Naive thymus-derived CD8-positive, alpha-beta T cell (primary cell): Measurements from ENCODE around the gene GREB1. TPM values are rescaled to one million over a fixed set of nuclear protein-coding genes. Genes with fewer than 3 reads are reported as not detected.

Experiments
- ATAC-seq, 2 donors: fragments of 150-1000 bp; cut with Tn5 transposase in 1 of 2; sonication (Bioruptor Pico), chemical (Tn5 transposase) in 1 of 2; 1 replicate in 1 of 2; 2 replicates in 1 of 2; pipeline ENCODE4 v1.10.0; 2021; ENCODE audit warnings: mild to moderate bottlenecking in 2 of 2, moderate library complexity in 2 of 2
- POLR2A ChIA-PET: fragments of 350-600 bp; sonication (Branson Sonifier 250); formaldehyde crosslinking; loops from one replicate; lab custom pipeline; 2021; ENCODE audit warnings: antibody characterized with exemption; lab: Charles Lee
- DNase-seq, 10 donors: peaks; one replicate each; pipeline versions ENCODE4 v3.0.0 to v3.0.0-alpha.2; 2020 to 2022
- H3K27ac Mint-ChIP-seq, 10 donors: one replicate each; pipeline ENCODE4 v1.8.0; 2020 to 2022; ENCODE audit warnings: mild to moderate bottlenecking in 10 of 10, mixed read lengths in 10 of 10, moderate library complexity in 4 of 10, inconsistent platforms in 1 of 10
- H3K27me3 Mint-ChIP-seq, 5 donors: one replicate each; pipeline ENCODE4 v1.8.0; 2021 to 2022; ENCODE audit warnings: mixed read lengths in 5 of 5
- H3K36me3 Mint-ChIP-seq, 3 donors: one replicate each; pipeline ENCODE4 v1.8.0; 2020 to 2022; ENCODE audit warnings: mixed read lengths in 3 of 3, mild to moderate bottlenecking in 2 of 3, inconsistent platforms in 1 of 3
- H3K4me1 Mint-ChIP-seq, 4 donors: one replicate each; pipeline ENCODE4 v1.8.0; 2021 to 2022; ENCODE audit warnings: mixed read lengths in 4 of 4
- H3K4me3 Mint-ChIP-seq, 10 donors: one replicate each; pipeline ENCODE4 v1.8.0; 2020 to 2022; ENCODE audit warnings: mild to moderate bottlenecking in 10 of 10, mixed read lengths in 10 of 10, moderate library complexity in 6 of 10, inconsistent platforms in 1 of 10
- H3K9me3 Mint-ChIP-seq, 9 donors: one replicate each; pipeline ENCODE4 v1.8.0; 2020 to 2022; ENCODE audit warnings: mixed read lengths in 9 of 9, mild to moderate bottlenecking in 3 of 9, inconsistent platforms in 1 of 9, moderate library complexity in 1 of 9
- polyA plus RNA-seq, 3 donors: library from polyadenylated mRNA; unstranded; fragments of 300-500 nt; fragmentation: Illumina TruSeq; gene quantifications; one replicate each; pipeline ENCODE4 v1.2.3, GENCODE V29; 2021
- total RNA-seq, 8 experiments: library from RNA in 2 of 8; stranded (reverse) in 2 of 8; gene quantifications; one replicate each; pipeline ENCODE4 v1.2.3 and lab custom pipeline; 2021 to 2026

GREB1 gene
- total and polyA plus RNA-seq, 5 experiments from 2014 or later: 0.05 to 1.1 (median 0.41) TPM

DNA sequence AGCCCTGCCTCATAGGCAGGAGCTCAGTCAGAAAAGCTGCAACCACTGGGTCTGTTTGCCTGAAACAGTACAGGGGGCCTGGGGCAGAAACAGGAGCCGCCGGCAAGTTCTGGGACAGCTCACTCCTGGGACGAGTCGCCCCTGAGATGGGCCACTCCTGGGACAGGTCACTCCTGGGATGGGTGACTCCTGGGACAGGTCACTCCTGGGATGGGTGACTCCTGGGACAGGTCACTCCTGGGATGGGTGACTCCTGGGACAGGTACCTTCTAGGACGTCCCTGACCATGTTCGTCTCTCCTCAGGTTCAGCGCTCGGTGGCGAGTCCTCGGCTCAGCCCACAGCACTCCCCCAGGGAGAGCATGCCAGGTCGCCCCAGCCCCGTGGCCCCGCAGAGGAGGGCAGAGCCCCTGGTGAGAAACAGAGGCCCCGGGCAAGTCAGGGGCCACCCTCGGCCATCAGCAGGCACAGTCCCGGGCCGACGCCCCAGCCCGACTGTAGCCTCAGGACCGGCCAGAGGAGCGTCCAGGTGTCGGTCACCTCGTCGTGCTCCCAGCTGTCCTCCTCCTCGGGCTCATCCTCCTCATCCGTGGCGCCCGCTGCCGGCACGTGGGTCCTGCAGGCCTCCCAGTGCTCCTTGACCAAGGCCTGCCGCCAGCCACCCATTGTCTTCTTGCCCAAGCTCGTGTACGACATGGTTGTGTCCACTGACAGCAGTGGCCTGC lies 84.3 kb downstream of the GREB1 start:
- Mint-ChIP-seq H3K36me3 (no peaks in the 10 kb centered on the region), H3K27me3 (peaks cover 0 to 2% (median 0%) of the 10 kb centered on the region in 5 donors), H3K4me3 (no peak overlapping the region), H3K4me1 (peaks cover 0 to 3% (median 0%) of the 10 kb centered on the region in 4 donors), H3K27ac (no peak overlapping the region), H3K9me3 (no peaks in the 10 kb centered on the region)
- POLR2A ChIA-PET: no interaction called here
- DNase-seq (no peak), ATAC-seq (no peak)

DNA sequence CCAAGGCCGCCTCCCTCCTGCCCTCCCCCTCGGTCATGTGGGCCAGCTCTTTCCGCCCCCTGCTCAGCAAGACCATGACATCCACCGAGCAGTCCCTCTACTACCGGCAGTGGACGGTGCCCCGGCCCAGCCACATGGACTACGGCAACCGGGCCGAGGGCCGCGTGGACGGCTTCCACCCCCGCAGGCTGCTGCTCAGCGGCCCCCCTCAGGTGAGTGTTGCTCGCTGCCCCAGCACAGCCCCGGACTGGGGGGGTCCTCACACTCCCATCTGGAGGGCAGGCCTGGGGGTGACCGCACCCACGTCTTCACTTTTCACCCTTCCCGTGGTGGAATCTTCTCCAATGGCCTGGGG lies 84.8 kb downstream of the GREB1 start:
- POLR2A ChIA-PET: no interaction called here
- H3K4me1 Mint-ChIP-seq: peaks cover 0 to 3% (median 0%) of the 10 kb centered on the region in 4 donors
- peaks cover 0 to 2% (median 0%) of the 10 kb centered on the region in 5 donors for H3K27me3 Mint-ChIP-seq
- H3K4me3 Mint-ChIP-seq: no peak overlapping the region
- H3K27ac Mint-ChIP-seq: no peak overlapping the region
- no peaks in the 10 kb centered on the region for H3K9me3 Mint-ChIP-seq
- H3K36me3 Mint-ChIP-seq: no peaks in the 10 kb centered on the region
- DNase-seq (no peak), ATAC-seq (no peak)

DNA sequence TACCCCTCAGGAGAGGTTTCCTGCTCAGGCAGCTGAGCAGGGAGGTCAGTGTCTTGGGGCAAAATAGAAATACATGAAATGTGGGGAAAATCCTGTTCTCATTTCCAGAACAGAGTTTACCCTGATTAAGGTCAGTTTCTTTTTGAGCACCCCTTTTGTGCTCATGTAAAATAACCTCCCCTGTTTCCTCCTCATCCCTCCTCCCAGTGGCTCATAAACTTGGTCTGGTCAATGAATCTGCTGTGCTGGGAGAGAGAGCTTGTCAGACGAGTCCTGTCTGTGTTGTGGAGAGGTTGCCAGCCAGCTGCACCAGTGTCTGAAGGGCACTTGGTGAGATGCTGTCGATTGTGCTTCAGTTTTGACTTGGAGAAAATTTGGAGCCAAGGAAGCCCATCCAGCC lies 87.6 kb downstream of the GREB1 start:
- no peaks in the 10 kb centered on the region for H3K9me3 Mint-ChIP-seq
- DNase-seq: no peak

DNA sequence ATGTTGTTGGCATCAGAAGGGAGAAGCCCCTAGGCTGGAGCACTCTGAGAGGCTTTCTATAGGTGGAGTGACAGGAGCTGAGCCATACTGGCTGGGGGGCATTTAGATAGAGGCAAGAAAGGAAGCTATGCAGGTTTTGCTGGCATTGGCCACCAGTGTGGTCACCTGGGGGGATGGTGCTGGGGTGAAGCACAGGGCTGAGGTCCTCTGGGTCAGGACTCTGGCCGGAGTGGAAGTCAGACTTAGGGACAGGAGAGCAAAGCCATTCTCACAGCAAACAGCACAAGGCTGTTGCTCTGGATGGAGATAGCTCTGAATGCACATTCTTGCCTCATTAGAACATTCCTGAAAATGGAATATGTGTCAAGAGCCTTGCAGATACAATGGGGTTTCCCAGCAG lies 88.8 kb downstream of the GREB1 start:
- no peak for ATAC-seq
- Mint-ChIP-seq H3K27ac (no peak overlapping the region), H3K27me3 (peaks cover 0 to 2% (median 0%) of the 10 kb centered on the region in 5 donors), H3K36me3 (peaks cover 0 to 1% (median 0%) of the 10 kb centered on the region in 3 donors), H3K4me3 (no peak overlapping the region), H3K4me1 (no peaks in the 10 kb centered on the region), H3K9me3 (peaks cover 0 to 5% (median 0%) of the 10 kb centered on the region in 9 donors)
- POLR2A ChIA-PET: no interaction called here
- no peak for DNase-seq

More for the DNA sequence above, 87.6 kb downstream of the GREB1 start:
- H3K36me3 Mint-ChIP-seq: no peaks in the 10 kb centered on the region
- POLR2A ChIA-PET: no interaction called here
- H3K4me1 Mint-ChIP-seq: peaks cover 0 to 3% (median 0%) of the 10 kb centered on the region in 4 donors
- no peak for ATAC-seq
- no peak overlapping the region for H3K27ac Mint-ChIP-seq
- peaks cover 0 to 2% (median 0%) of the 10 kb centered on the region in 5 donors for H3K27me3 Mint-ChIP-seq
- H3K4me3 Mint-ChIP-seq: no peak overlapping the region

DNA sequence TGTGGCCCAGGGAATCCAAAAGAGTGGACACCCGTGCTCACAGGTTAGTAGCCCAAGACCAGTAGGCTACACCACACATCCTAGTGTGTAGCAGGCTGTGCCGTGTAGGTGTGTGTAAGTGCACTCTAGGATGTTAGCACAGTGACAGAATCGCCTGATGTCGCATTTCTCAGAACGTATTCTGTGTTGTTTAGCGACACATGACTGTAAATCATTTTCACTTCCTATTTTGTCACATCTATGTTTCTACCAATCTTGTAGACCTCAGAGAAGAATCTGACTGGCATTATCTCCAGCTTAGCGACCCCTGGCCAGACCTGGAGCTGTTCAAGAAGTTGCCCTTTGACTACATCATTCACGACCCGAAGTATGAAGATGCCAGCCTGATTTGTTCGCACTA lies 91.0 kb downstream of the GREB1 start:
- no peak for ATAC-seq
- H3K9me3 Mint-ChIP-seq: peaks cover 0 to 10% (median 0%) of the 10 kb centered on the region in 9 donors
- peaks cover 0 to 2% (median 0%) of the 10 kb centered on the region in 5 donors for H3K27me3 Mint-ChIP-seq
- no peaks in the 10 kb centered on the region for H3K4me1 Mint-ChIP-seq
- no peak overlapping the region for H3K4me3 Mint-ChIP-seq
- H3K36me3 Mint-ChIP-seq: peaks cover 0 to 4% (median 0%) of the 10 kb centered on the region in 3 donors
- no peak overlapping the region for H3K27ac Mint-ChIP-seq
- DNase-seq: no peak
- POLR2A ChIA-PET: no interaction called here

DNA sequence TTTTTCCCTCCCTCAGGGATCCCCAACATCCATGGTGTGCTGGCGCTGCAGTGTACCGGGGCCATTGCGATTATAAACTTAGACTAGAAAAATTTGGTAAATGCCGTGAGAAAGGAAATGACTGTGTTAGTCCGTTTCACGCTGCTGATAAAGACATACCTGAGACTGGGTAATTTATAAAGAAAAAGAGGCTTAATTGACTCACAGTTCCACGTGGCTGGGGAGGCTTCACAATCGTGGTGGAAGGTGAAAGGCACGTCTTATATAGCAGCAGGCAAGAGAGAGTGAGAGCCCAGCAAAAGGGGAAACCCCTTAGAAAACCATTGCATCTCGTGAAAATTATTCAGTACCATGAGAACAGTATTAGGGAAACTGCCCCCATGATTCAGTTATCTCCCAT lies 91.8 kb downstream of the GREB1 start:
- H3K4me3 Mint-ChIP-seq: no peak overlapping the region
- H3K9me3 Mint-ChIP-seq: peaks cover 0 to 10% (median 0%) of the 10 kb centered on the region in 9 donors
- no peak for ATAC-seq
- peaks cover 0 to 2% (median 0%) of the 10 kb centered on the region in 5 donors for H3K27me3 Mint-ChIP-seq
- peaks cover 0 to 4% (median 0%) of the 10 kb centered on the region in 3 donors for H3K36me3 Mint-ChIP-seq
- no peak overlapping the region for H3K27ac Mint-ChIP-seq
- POLR2A ChIA-PET: no interaction called here
- DNase-seq: no peak
- no peaks in the 10 kb centered on the region for H3K4me1 Mint-ChIP-seq

DNA sequence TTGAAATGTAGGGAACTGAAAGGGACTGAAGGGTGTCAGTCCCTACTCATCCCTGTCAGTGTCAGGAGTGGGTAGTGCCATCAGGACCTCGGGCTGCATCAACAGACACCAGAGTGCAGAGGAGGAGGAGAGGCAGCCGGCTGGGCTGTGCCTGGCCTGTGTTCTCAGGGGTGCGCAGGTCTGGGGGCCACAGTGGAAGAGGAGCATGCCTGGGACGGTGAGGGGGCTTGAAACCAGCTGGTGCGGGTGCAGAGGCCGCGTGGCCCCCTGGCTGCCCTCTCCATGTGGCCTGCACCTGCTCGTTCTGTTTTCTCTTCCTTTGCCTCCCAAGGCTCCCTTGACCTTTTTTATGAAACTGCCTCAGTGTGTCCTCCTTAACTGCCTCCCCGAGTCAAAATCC lies 94.8 kb downstream of the GREB1 start:
- H3K27me3 Mint-ChIP-seq: no peaks in the 10 kb centered on the region
- no peaks in the 10 kb centered on the region for H3K4me1 Mint-ChIP-seq
- DNase-seq (no peak), ATAC-seq (no peak)
- no peak overlapping the region for H3K4me3 Mint-ChIP-seq
- peaks cover 0 to 4% (median 0%) of the 10 kb centered on the region in 3 donors for H3K36me3 Mint-ChIP-seq
- H3K9me3 Mint-ChIP-seq: peaks cover 0 to 10% (median 0%) of the 10 kb centered on the region in 9 donors
- H3K27ac Mint-ChIP-seq: no peak overlapping the region
- POLR2A ChIA-PET: no interaction called here

DNA sequence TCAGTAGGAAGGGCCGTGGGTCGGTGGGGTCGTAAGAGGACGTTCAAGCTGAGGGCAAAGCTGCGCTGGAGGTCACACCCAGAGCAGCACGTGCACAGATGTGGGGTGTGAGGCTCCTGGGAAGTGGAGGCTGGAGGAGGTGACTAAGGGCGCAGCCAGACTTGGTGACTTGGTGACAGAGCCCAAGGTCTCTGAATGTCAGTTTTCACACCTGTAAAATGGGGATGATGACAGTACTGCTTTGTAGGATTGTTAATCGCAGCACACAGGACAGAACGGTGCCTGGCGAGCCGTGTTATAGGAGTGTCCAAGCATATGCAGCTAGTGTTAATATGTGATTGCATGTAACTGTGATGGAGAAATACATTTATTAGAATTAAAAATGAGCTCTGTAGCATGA lies 95.4 kb downstream of the GREB1 start:
- peaks cover 0 to 4% (median 0%) of the 10 kb centered on the region in 3 donors for H3K36me3 Mint-ChIP-seq
- DNase-seq (no peak), ATAC-seq (no peak)
- POLR2A ChIA-PET: no interaction called here
- no peak overlapping the region for H3K4me3 Mint-ChIP-seq
- H3K4me1 Mint-ChIP-seq: no peaks in the 10 kb centered on the region
- H3K27ac Mint-ChIP-seq: no peak overlapping the region
- no peaks in the 10 kb centered on the region for H3K27me3 Mint-ChIP-seq
- peaks cover 0 to 10% (median 0%) of the 10 kb centered on the region in 9 donors for H3K9me3 Mint-ChIP-seq

DNA sequence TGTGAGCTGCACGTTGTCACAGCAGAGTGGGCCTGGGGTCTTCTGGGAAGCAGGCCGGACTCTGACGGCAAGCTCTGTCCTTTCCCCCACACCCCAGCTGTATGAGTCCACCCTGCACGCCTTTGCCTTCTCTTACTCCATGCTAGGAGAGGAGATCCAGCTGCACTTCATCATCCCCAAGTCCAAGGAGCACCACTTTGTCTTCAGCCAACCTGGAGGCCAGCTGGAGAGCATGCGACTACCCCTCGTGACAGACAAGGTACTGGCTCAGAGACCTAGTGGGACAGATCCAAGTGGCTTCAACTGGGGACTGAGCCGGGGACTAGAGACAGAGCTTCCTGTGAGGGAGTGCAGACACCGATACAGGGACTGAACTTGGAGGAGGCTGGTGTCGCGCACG lies 96.0 kb downstream of the GREB1 start:
- H3K4me3 Mint-ChIP-seq: no peak overlapping the region
- DNase-seq (no peak), ATAC-seq (no peak)
- H3K9me3 Mint-ChIP-seq: peaks cover 0 to 10% (median 0%) of the 10 kb centered on the region in 9 donors
- H3K27me3 Mint-ChIP-seq: no peaks in the 10 kb centered on the region
- H3K4me1 Mint-ChIP-seq: no peaks in the 10 kb centered on the region
- POLR2A ChIA-PET: no interaction called here
- peaks cover 0 to 4% (median 0%) of the 10 kb centered on the region in 3 donors for H3K36me3 Mint-ChIP-seq
- H3K27ac Mint-ChIP-seq: no peak overlapping the region

DNA sequence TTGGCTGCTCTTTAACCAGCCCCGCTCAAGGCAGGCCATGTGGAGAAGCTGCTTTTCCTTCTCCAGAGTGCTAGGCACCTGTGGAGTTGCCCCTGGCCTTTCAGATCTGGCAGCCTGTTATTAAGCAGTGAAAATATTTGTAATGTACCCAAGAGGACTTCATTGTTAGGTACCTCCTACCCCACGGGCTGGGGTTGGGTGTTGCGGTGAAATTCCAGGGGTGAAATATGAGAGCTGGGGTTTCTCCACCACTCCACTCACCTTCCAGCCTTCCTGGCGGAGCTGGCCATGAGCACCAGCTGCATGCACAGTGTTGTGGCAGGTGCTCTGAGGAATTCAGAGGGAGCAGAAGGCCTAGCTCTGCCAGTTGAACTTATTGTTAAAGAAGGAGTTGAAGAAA lies 97.0 kb downstream of the GREB1 start:
- Mint-ChIP-seq H3K9me3 (peaks cover 0 to 10% (median 0%) of the 10 kb centered on the region in 9 donors), H3K36me3 (peaks cover 0 to 4% (median 0%) of the 10 kb centered on the region in 3 donors), H3K27ac (no peak overlapping the region), H3K4me1 (no peaks in the 10 kb centered on the region), H3K4me3 (no peak overlapping the region), H3K27me3 (no peaks in the 10 kb centered on the region)
- POLR2A ChIA-PET: no interaction called here
- ATAC-seq (no peak), DNase-seq (no peak)

DNA sequence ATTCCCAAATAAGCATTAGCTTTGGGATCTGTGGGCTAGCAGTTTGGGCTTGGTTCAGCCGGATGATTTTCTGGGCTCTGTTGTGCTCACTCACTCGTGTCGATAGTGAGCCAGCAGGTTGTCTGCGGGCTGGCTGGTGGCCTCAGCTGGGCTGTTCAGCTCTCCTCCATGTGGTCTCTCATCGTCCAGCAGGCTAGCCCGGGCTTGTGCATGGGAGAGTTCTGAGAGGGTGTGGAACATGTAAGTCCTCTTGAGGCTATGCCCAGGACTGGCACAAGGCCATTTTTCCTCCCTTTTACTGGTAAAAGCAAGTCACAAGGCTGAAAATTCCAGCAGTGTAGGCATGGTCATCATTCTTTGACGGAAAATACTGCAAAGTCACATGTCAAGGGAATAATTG lies 97.6 kb downstream of the GREB1 start:
- no peak for DNase-seq
- POLR2A ChIA-PET: no interaction called here
- H3K27ac Mint-ChIP-seq: no peak overlapping the region
- H3K36me3 Mint-ChIP-seq: peaks cover 0 to 4% (median 0%) of the 10 kb centered on the region in 3 donors
- ATAC-seq: no peak
- peaks cover 0 to 10% (median 0%) of the 10 kb centered on the region in 9 donors for H3K9me3 Mint-ChIP-seq
- H3K4me1 Mint-ChIP-seq: no peaks in the 10 kb centered on the region
- no peak overlapping the region for H3K4me3 Mint-ChIP-seq
- peaks cover 2 to 6% (median 2%) of the 10 kb centered on the region in 5 donors for H3K27me3 Mint-ChIP-seq

DNA sequence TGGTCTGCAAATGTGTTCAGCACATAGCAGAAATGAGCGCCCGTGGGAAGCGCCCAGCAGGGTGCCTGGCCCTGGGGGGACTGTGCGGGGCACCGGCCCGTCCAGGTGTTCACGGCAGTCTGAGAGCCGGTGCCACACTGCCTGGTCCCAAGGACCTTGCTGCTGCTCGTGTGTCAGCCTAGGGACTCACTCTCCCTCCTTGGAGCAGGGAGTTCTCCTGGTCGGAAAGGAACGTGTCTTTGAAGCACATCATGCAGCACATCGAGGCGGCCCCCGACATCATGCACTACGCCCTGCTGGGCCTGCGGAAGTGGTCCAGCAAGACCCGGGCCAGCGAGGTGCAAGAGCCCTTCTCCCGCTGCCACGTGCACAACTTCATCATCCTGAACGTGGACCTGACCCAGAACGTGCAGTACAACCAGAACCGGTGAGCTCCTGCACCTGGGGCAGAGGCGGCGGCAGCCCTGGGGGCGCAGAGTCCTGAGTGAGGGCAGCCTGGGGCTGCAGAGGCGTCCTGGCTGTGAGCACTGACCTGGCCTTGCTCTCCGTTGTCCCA lies 100.2 kb downstream of the GREB1 start:
- H3K27ac Mint-ChIP-seq: no peak overlapping the region
- no peak overlapping the region for H3K4me3 Mint-ChIP-seq
- peaks cover 2 to 15% (median 6%) of the 10 kb centered on the region in 5 donors for H3K27me3 Mint-ChIP-seq
- DNase-seq (no peak), ATAC-seq (no peak)
- no peaks in the 10 kb centered on the region for H3K4me1 Mint-ChIP-seq
- H3K9me3 Mint-ChIP-seq: no peaks in the 10 kb centered on the region
- POLR2A ChIA-PET: no interaction called here
- H3K36me3 Mint-ChIP-seq: no peaks in the 10 kb centered on the region

DNA sequence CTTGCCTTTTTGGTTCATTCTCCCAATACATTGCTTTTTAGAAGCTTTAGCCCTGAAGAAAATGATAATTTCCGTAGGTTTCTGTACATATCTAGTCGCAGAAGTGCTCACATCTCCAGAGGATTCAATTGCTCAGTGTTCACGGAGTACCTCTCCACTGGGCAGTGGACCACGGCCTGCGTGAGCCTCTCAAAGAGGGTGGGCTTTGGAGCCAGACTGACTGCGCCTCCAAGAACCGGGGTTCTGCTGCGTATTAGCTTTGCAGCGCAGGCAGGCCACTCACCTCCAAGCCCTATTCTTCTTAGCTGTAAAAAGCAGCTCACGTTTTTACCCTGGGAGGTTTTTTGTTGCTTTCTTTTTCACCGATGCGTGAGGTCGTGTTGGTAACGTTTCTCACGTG lies 100.7 kb downstream of the GREB1 start:
- no peaks in the 10 kb centered on the region for H3K9me3 Mint-ChIP-seq
- no peak overlapping the region for H3K27ac Mint-ChIP-seq
- peaks cover 2 to 15% (median 6%) of the 10 kb centered on the region in 5 donors for H3K27me3 Mint-ChIP-seq
- no peaks in the 10 kb centered on the region for H3K36me3 Mint-ChIP-seq
- ATAC-seq: no peak
- POLR2A ChIA-PET: no interaction called here
- H3K4me3 Mint-ChIP-seq: no peak overlapping the region
- no peak for DNase-seq
- no peaks in the 10 kb centered on the region for H3K4me1 Mint-ChIP-seq
